GM15510 (cell line): ENCODE results near the gene CRAMP1.

Experiments used
- POLR2A ChIP-seq: IDR thresholded peaks from 3 replicates; pipeline ENCODE4 v1.6.1; 2011; ENCODE audit warnings: borderline replicate concordance; ENCODE audit not compliant: insufficient read length; ENCODE audit errors: extremely low read depth

CRAMP1 gene

DNA sequence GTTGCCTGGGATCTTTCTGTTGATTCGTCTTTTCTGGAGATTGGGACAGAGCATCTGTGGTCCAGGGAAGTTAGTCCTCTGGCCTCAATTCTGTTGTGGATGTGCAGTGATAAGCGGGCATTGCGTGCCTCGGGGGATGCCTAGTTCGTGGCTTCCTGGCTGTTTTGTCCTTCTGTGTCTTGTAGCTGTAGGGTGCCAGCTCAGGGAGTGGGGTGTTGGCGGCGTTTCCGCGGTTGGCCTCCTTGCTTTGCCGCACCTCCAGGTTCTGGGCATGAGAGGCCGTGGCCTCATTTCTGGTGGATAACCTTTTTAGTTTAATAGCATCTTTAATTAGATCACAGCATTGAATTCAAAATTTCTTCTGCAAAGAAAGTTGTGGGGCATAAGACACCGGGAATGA is 64.5 kb downstream of the CRAMP1 start:
- TF ChIP-seq POLR2A = no peak

DNA sequence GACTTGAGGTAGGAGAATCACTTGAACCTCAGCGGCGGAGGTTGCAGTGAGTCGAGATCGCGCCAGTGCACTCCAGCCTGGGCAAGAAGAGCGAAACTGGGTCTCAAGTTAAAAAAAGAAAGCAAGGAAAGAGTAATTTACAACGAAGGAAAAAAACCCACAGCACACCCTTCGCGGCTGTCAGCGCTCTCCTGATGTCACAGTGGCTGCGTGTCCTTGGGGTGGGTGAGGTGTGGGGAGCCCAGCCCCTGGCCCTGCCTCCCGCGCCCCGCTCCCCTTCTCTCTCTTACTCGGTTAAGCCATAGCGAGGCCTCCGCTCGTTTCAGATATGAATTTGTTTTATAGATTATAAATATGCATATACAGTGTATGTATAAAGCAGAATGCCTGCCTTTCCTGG is 65.2 kb downstream of the CRAMP1 start:
- no peak for TF ChIP-seq POLR2A

DNA sequence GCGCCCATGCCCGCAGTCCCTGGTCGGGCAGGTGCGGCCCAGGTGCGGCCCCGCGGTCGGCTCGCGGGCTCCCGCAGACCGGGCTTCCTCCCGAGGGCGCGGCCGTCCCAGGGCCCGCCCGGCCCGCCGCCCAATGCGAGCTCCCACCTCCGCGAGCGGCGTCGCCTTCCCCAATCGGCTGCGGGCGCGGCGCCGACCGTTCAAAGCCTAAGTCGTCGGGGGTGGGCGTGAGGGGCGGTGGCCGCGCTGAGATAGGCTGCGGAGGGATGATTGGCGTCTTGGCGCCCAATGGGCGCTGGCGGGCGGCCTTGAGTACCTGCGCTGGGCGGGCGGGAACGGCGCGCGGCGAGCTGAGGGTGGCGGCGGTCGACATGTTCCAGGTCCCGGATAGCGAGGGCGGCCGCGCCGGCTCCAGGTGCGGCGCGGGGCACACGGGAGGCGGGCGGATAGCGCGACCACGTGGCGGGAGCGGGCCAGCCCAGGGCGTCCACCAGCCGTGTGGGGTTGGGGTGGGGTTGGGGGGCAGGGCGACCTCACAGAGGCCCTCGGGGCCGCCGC is 65.9 kb downstream of the CRAMP1 start, which contains the start of gene JPT2:
Gene JPT2, plus strand, starts transcription at position 338 of the 558 bp plus-strand sequence. Its CDS starts 34 bp downstream, at position 372.
- peak; percentile 78 for TF ChIP-seq POLR2A

DNA sequence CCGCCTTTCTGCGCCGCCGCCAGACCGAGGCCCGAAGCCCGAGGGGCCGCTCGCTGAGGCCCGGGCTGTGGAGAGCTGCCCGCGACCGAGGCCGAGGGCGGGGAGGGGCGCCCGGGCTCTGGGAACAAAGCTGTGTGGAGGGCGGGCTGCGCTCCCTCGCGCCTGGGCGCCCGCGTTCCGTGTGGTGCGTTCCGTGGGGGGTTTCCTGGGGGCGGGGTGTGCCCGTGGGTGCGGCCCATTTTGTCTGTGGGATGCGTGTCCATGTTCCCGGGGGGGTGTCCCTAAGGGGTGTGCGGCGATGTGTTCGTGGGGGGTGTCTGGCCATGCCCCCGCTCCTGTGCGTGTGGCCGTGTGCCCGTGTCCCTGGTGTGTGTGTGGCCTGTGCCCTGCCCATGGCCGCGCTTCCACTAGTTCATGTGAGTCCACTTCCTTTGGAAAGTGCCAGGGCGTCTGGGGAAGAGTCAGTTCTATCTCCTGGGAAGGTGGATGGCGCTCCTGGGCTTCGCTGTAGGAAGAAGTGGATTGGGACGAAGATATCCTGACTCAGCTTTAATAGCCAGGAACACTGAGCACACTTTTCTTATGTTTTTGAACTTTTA is 66.4 kb downstream of the CRAMP1 start:
- no peak for TF ChIP-seq POLR2A

DNA sequence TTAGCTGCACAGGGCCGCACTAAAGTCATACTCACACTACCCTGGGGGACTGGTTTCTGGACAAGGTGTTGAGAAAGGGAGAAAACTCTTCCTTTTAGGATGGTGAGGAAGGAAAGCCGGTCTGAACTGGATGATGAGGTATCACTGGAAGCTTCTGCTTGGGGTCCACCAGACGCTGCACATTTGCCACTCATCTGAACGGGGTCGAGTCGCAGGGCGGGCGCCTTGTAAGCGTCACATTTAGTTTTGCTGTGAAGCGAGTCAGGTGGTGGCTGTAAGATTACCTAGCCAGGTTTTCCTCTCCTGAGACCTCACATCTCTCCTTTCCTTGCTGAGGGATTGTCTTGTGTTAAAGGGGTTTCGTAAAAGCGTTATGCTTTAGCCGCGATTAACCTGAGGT is 68.2 kb downstream of the CRAMP1 start:
- TF ChIP-seq POLR2A = no peak

DNA sequence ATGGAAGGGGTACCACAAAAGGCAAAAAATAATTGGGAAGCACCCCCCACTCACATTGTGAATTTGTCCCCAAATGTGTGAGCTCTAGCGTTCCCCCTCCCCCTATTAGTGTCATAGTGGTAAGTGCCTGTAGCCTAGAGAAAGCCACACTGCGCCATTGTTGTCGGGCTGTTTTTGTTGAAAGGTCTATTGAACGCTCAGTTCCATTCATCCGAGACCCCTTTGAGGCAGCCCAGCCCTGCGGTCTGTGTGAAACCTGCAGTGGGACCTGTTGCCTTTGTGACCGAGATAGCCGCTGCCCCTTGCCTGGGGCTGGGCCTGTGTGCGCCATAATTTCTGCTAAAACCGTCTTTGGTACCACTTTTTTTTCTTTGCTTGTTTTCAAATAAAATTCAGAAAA is 68.9 kb downstream of the CRAMP1 start:
- no peak for TF ChIP-seq POLR2A

DNA sequence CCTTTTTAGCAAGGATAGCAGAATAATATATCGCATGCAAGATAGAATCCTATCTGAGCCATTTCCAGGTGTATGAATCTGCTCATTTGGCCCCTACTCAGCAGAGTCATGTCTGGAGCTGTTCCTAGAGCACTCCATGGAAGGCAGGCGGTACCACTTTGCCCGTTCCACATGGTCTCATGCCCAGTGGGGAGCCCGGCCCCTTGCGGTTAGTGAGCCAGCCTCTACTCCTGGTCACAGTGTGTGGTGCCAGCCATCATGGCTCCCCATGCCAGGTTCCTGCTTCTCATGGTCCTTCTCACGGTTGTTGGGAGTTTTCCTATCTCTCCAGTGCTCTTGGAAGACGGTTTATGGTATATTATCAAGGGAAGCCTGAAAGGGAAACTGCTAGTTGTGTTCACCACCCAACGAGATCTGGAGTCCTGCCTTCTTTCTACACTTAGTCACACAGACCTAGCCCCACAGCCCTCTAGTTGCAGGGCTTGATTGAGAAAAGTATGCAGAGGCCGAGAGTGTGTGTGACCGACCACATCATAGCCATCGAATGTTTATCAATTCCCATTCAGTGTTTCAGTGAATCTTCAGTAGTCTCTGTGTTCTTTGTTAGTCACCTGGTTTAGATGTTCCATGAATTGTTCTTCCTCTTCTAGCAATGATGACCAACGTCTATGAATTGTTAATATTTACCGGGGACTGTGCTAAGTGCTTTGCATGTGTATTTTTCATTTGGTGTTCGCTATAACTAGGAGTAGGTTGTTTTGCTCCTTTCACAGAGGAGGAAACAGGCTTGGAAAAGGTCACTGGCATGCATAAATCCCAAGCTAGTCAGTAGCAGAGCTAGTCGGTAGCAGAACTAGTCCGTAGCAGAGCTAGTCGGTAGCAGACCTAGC is 75.5 kb downstream of the CRAMP1 start:
- TF ChIP-seq POLR2A = no peak

DNA sequence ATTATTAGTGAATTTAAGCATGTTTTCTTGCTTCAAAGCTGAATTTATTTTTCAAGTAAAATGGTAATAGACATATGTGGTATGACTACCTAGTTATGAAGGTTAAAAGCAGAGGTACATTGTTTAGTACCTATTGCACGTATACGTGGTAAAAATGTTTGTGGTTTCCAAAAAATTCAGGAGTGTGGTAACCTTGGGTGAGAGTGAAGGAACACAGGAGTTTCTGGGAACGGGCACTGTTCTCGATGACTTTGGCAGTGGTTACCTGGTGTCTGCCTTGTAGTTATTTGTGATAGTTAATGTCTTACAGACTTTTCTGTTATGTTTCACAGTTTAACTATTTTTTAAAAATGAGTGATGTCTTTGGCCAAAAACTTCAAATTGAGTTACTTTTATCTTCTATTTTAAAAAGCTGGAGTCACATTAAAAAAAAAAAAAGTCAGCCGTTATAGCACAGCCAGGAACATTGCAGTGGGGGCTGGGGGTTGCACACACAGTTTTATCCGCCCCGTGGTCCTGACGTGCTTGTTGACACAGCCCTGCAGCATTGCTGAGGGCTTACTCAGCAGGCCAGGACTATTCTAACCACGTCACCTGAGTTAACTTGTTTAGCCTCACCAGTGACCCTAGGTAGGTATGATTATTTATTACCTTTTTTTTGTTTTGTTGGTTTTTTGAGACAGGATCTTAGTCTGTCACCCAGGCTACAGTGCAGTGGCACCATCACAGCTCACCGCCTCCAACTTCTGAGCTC is 76.8 kb downstream of the CRAMP1 start:
- no peak for TF ChIP-seq POLR2A

DNA sequence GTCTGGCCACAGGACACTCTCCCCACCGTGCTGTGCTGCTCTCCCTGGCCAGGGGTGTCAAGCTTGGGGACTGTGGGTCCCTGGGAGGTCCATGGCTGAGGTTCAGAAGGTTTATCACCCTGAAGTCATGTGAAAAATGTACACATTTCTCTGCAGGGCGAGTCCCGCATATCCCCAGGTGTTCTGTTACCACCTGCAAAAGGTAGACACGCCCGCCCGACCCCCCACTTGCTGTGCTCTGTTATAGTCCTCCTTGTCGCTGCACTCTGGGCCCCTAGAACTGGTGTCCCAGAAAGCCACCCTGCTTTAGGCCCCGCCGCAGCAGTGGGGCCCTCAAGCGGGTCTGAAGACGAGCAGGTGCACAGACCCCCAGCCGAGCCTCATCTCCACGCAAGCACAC is 77.7 kb downstream of the CRAMP1 start:
- no peak for TF ChIP-seq POLR2A

DNA sequence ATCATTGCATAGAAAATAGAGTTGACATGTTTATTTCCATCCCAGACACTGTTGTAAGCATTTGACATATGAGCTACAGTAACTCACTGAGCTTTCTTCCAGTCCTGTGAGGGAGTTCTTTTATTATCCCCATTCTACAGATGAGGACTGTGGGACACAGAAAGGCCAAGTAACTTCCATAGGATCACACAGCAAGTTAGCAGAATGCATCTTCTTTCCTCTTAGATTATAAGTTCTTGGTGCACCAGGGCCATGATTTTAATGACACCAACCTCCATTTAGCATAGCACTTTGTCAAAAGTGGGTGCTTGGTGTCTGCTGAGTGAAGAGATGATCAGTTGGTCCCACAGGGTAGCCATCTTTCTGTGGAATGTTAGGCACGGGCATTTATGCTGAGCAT is 78.7 kb downstream of the CRAMP1 start:
- TF ChIP-seq POLR2A = no peak

DNA sequence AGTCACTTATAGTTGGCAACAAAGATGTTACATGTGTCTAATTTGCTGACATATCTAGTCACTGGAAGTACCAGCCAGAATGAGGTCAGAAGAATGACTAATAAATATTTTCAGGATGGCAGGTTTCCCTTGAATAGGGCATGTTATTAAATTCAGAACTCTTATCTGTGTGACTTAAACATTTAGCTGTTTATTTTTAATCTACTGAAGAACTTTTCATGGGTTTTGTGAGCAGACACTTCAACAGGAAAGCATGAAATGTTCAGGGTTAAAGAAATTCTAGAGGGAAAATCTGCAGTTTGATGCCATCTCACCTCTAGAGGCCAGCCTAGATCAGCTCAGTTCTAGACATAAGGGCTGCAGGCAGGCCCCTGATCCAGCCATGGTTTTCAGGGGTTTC is 79.1 kb downstream of the CRAMP1 start:
- TF ChIP-seq POLR2A = no peak

DNA sequence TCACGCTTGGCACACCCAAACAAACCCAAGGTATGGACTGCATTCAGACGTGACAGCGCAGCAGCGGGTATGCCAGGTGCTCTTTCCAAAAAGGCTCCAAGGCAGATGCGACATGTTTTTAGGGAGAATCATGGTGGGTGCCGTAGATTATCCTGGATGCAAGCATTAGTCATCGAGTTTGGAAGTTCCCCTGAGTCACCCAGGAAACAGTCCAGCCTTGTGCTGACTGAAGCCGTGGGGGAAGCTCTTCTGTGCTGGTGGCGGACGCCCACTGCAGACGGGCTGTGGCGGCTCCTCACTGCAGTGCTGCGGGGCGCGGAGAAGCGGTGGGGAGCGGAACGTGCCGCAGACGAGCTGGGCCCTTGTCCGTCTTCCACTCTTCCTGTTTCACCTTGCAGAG is 79.8 kb downstream of the CRAMP1 start:
- TF ChIP-seq POLR2A = no peak

DNA sequence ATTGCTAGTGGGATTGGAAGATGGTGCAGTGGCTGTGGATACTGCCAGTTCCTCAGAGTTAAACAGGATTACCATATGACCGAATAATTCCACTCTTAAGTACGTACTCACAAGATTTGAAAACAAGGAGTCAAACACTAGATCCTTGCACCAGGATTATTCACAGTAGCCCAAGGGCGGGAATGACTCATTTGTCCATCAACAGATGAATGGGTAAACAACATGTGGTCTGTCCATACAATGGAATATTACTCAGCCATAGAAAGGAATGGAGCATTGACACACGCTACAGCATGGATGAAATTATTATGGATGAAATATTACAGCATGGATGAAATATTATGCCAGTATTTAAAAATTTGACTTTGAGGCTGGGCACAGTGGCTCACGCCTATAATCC is 84.7 kb downstream of the CRAMP1 start:
- TF ChIP-seq POLR2A = no peak

DNA sequence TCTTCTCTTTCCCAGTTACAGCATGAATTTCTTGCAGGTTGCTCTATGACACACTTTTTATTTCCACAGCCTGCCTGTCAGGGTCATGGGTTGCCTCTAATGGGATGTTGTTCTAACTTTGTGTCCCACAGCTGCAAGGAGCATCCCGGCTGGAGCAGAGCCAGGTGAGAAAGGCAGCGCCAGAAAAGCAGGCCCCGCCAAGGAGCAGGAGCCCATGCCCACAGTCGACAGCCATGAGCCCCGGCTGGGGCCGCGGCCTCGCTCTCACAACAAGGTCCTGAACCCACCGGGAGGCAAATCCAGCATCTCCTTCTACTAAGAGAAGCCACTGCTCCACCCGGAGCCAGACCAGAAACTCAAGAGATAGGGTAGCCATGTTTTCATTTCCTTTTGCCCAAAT is 86.5 kb downstream of the CRAMP1 start:
- TF ChIP-seq POLR2A = no peak

DNA sequence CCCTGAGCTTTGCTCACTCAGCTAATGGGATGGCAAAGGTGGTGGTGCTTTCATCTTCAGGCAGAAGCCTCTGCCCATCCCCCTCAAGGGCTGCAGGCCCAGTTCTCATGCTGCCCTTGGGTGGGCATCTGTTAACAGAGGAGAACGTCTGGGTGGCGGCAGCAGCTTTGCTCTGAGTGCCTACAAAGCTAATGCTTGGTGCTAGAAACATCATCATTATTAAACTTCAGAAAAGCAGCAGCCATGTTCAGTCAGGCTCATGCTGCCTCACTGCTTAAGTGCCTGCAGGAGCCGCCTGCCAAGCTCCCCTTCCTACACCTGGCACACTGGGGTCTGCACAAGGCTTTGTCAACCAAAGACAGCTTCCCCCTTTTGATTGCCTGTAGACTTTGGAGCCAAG is 88.1 kb downstream of the CRAMP1 start:
- no peak for TF ChIP-seq POLR2A
